GM12873 (cell line): Measurements from ENCODE around the gene BAIAP2L1.

Experiments used
- TF ChIP-seq, protein P1 (sequence below): IDR thresholded peaks from 2 replicates; pipeline ENCODE4 v1.5.1; 2012; ENCODE audit warnings: low read depth, mild to moderate bottlenecking, moderate library complexity, low read length, control low read depth; ENCODE audit not compliant: insufficient read depth; ENCODE audit errors: missing control alignments

BAIAP2L1 gene

DNA sequence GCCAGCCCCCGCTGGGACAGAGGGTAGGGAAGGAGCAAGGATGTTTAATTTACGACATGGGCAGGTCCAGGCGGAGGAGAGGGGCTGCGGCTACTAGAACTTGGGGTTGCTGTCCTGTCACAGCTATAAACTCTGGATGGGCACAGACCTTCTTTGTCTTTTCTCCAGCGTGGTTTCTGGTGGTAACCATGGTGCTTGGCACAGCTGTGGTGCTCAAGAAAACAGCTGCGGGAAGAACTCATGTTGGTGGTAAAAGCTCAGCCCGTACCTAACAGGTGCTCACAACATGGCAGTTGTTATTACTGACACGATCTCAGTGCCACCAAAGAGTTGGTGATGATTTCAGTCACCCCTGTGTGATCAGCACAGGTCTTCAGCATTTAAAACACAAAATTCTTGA lies 13.8 kb downstream of the BAIAP2L1 start:
- TF ChIP-seq, protein P1, sequence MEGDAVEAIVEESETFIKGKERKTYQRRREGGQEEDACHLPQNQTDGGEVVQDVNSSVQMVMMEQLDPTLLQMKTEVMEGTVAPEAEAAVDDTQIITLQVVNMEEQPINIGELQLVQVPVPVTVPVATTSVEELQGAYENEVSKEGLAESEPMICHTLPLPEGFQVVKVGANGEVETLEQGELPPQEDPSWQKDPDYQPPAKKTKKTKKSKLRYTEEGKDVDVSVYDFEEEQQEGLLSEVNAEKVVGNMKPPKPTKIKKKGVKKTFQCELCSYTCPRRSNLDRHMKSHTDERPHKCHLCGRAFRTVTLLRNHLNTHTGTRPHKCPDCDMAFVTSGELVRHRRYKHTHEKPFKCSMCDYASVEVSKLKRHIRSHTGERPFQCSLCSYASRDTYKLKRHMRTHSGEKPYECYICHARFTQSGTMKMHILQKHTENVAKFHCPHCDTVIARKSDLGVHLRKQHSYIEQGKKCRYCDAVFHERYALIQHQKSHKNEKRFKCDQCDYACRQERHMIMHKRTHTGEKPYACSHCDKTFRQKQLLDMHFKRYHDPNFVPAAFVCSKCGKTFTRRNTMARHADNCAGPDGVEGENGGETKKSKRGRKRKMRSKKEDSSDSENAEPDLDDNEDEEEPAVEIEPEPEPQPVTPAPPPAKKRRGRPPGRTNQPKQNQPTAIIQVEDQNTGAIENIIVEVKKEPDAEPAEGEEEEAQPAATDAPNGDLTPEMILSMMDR: no peak

DNA sequence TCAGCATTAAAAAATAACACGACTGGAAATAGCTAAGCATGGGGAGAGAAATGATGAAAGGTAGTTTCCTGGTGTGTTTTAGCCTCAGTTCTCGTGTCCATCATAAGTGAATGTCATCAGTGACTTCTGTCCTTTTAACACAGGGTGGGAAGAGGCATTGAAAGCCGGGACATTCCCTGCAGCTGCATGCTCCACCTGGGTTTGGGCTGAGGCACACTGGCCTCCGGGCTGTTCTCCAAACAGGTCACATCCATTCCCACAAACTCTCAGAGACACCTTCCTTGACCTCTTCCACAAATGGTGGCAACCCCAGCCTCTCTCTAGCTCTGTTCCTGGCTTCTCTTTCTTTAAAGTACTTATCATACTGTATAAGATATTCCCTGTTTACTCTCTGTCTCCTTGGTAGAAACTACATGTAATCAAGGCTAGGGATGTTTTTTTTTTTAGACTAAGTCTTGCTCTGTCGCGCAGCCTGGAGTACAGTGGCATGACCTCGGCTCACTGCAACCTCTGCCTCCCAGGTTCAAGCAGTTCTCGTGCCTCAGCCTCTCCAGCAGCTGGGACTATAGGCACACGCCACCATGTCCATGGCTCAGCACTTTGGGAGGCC lies 22.6 kb downstream of the BAIAP2L1 start:
- TF ChIP-seq, protein P1: no peak

DNA sequence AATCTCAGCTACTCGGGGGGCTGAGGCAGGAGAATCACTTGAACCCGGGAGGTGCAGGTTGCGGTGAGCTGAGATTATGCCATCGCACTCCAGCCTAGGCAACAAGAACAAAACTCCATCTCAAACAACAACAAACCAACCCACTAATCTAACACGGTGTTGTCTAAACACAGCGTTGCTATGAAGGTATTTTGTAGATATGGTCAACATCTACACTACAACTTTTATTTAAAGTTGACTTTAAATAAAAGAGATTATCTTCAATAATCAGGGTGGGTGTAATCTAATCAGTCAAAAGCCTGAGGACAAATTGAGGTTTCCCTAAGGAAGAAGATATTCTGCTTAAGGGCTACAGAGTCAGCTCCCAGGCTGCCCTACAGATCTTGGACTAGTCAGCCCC lies 24.2 kb downstream of the BAIAP2L1 start:
- TF ChIP-seq, protein P1: no peak

DNA sequence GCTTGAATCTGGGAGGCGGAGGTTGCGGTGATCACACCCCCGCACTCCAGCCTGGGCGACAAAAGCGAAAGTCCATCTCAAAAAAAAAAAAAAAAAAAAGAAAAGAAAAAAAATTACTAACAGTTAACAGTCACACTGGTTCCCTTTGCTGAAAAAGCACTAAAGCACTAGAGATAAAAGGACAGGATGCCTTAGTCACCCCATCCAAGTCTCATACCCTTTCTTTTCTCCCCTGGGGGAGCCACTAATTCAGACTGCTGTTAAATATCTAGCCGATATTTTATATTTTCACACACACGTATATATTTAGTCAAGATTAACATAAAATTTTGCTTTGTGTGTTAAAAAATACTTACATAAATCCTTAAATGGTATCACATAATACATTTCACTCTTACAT lies 25.2 kb downstream of the BAIAP2L1 start:
- TF ChIP-seq, protein P1: no peak

DNA sequence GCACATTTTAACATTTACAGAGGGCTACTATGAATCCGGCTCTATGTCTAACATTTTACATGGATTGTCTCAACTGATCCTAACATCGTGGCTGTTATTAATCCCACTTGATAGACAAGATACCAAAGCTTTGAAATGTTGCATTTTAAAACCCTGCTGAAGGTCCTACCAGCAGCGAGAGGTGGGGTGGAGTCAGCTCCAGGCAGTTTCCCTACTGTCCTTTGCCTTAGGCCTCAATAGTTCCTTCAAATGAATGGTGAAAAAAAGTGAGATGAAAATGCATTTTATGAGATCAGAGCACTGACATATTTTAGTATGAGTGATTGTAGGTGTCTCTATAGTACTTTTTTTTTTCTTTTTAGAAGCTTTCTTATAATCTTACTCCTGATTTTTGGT lies 26.6 kb downstream of the BAIAP2L1 start:
- TF ChIP-seq, protein P1: no peak

DNA sequence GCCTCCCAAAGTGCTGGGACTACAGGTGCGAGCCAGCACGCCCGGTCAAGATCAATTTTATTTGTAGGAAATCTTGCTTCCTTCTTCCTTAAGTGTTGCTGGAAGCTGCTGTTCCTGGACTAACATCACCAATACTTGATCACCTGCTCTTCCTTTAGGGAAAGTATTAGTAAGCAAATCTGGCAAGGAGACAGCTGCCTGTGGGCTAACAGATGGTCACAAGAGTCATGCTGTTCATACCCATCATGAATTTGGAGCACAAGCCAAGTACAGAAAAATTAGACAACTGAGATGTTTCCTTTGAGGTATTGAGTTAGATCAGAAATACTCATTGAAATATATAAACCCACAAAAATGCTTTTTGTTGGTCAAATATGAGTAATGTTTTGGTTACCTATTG lies 27.9 kb downstream of the BAIAP2L1 start:
- TF ChIP-seq, protein P1: no peak

DNA sequence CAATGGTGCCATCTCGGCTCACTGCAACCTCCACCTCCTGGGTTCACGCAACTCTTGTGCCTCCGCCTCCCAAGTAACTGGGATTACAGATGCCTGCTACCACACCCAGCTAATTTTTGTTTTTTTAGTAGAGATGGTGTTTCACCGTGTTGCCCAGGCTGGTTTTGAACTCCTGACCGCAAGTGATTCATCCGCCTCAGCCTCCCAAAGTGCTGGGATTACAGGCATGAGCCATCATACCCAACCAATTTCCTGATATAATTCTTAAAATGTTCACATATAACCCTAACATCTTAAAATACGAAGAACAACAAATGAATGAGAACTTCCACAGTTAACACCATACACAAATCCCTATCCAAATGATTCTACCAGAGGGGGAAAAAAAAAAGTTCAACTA lies 31.2 kb downstream of the BAIAP2L1 start:
- TF ChIP-seq, protein P1: no peak
